ENCODE results near the gene LAMA3. TPM values are rescaled to one million over a fixed set of nuclear protein-coding genes. Genes with fewer than 3 reads are reported as not detected.

The LAMA3 gene
- total and polyA plus RNA-seq, 2 donors (not counting 3 experiments of a cell fraction or from before 2014, with no cell fraction given), result 2.6 to 12.3 TPM

- no peak for DNase-seq (ENCODE audit: low read depth, low spot score)
- H3K27me3 ChIP-seq (ENCODE audit: control insufficient read depth in 2 of 2, insufficient read depth in 2 of 2, low read length in 2 of 2), result no peaks in the 10 kb centered on the region
- FAIRE-seq, result no peak
- H3K4me1 ChIP-seq (ENCODE audit: control insufficient read depth, extremely low read depth, insufficient read depth, low read length), result no peaks in the 10 kb centered on the region
- no peaks in the 10 kb centered on the region for H3K79me2 ChIP-seq (ENCODE audit: control insufficient read depth, insufficient read depth, low read length)
- ChIA-PET CTCF (interaction anchor here (0.6 to 1.7 kb wide), 3 partner anchors 8 to 89 kb away, joined by 3 to 6 read pairs (median 5); no protein-coding TSS in a partner anchor), POLR2A (no interaction called here)
- H3K27ac ChIP-seq (ENCODE audit: insufficient read depth, low read depth, low read length), result no peak overlapping the region
- no peak overlapping the region for H3K9ac ChIP-seq (replicated peaks; ENCODE audit: extremely low read depth, insufficient read depth, low read length)
- no peaks in the 10 kb centered on the region for H3K36me3 ChIP-seq (ENCODE audit: control insufficient read depth in 2 of 2, extremely low read depth in 1 of 2, insufficient read depth in 2 of 2, low read length in 2 of 2)
- no TSS peak for BruUV-seq (replicated peaks)
- H3K9me1 ChIP-seq (replicated peaks; ENCODE audit: control insufficient read depth, extremely low read depth, insufficient read depth, low read length), result no peaks in the 10 kb centered on the region
- H3K4me2 ChIP-seq (ENCODE audit: insufficient read depth, low read length), result no peak overlapping the region
- H4K20me1 ChIP-seq (replicated peaks; ENCODE audit: control insufficient read depth, extremely low read depth, insufficient read depth, low read length), result no peaks in the 10 kb centered on the region
- no peak overlapping the region for H2AFZ ChIP-seq (ENCODE audit: low read depth, low read length)
- intact Hi-C loops (cut with micrococcal nuclease), result no loop called here
- no peak for TF ChIP-seq CTCF (IDR thresholded peaks at IDR 0.05; ENCODE audit: extremely low read depth in 1 of 2, insufficient read depth in 1 of 2, low read depth in 1 of 2, low read length in 2 of 2)
- TF ChIP-seq POLR2AphosphoS5 (IDR thresholded peaks at IDR 0.05; ENCODE audit: insufficient read depth, low read depth, low read length), result no peak
- TF ChIP-seq JUN (IDR thresholded peaks at IDR 0.05; ENCODE audit: borderline replicate concordance, insufficient read depth, insufficient read length, low read depth), result no peak
- TF ChIP-seq MYC (IDR thresholded peaks at IDR 0.05; ENCODE audit: low read depth, low read length), result no peak
- no peak for TF ChIP-seq FOS (IDR thresholded peaks at IDR 0.05; ENCODE audit: borderline replicate concordance, insufficient read depth, low read length)
- TF ChIP-seq, protein P1, sequence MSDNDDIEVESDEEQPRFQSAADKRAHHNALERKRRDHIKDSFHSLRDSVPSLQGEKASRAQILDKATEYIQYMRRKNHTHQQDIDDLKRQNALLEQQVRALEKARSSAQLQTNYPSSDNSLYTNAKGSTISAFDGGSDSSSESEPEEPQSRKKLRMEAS (IDR thresholded peaks at IDR 0.05; ENCODE audit: insufficient read depth, insufficient read length), result no peak
- TF ChIP-seq GATA2 (IDR thresholded peaks at IDR 0.05; ENCODE audit: insufficient read depth, insufficient read length, low read depth, low read length), result no peak
- TF ChIP-seq POLR2A (IDR thresholded peaks at IDR 0.05; ENCODE audit: low read depth, low read length), result no peak
- no peak for TF ChIP-seq EZH2 (IDR thresholded peaks at IDR 0.05; ENCODE audit: borderline replicate concordance, low read depth, low read length, severe bottlenecking)
- dilution Hi-C loops (cut with MboI; ENCODE audit: extremely low pct_ligation_motif_present, low sequenced_read_pairs), result no loop called here
- no peak overlapping the region for H3K4me3 ChIP-seq (replicated peaks in 1 of 3; ENCODE audit: insufficient read depth in 1 of 3, low read depth in 1 of 3, low read length in 3 of 3)
- no peaks in the 10 kb centered on the region for H3K9me3 ChIP-seq (replicated peaks; ENCODE audit: control insufficient read depth, insufficient read depth, low read length)
Measured at GRCh38 chr18:23711426-23711825, 22.2 kb downstream of the LAMA3 start.

Data from endothelial cell of umbilical vein (primary cell).